OCI-LY1 (cell line): ENCODE results near the gene ZNF512.
"Not testable (repeated sequence)": the region's sequence is repeated elsewhere in the genome, so short reads cannot be mapped to it uniquely, and the experiment has no call there.

Experiments used
- H2AFZ ChIP-seq: fragments of 200-600 bp; sonication (generic), shearing (Covaris generic); 2 replicates; pipeline ENCODE4 v1.6.0; 2014; ENCODE audit warnings: antibody characterized with exemption, mild to moderate bottlenecking, low read length
- H3F3A ChIP-seq: fragments of 200-600 bp; sonication (generic), shearing (Covaris generic); 2 replicates; pipeline ENCODE4 v1.6.0; 2014; ENCODE audit warnings: mild to moderate bottlenecking, antibody characterized with exemption, low read length, moderate library complexity; ENCODE audit not compliant: insufficient read depth
- H3K27ac ChIP-seq: fragments of 200-600 bp; sonication (generic); 2 replicates; pipeline ENCODE4 v1.5.1; 2014; ENCODE audit warnings: low read length, mixed run types, mild to moderate bottlenecking, low read depth; ENCODE audit not compliant: poor library complexity, severe bottlenecking
- H3K27me3 ChIP-seq: fragments of 200-600 bp; sonication (generic); 2 replicates; pipeline ENCODE4 v1.6.0; 2014; ENCODE audit warnings: antibody characterized with exemption, mild to moderate bottlenecking, low read length, moderate library complexity; ENCODE audit not compliant: insufficient read depth
- H3K36me3 ChIP-seq: fragments of 200-600 bp; sonication (generic); 2 replicates; pipeline ENCODE4 v1.6.1; 2014; ENCODE audit warnings: mild to moderate bottlenecking, antibody characterized with exemption, low read length, moderate library complexity, mixed read lengths; ENCODE audit not compliant: insufficient read depth
- H3K4me1 ChIP-seq: fragments of 200-600 bp; sonication (generic); 2 replicates; pipeline ENCODE4 v1.5.1; 2014; ENCODE audit warnings: mild to moderate bottlenecking, low read length, moderate library complexity; ENCODE audit not compliant: insufficient read depth, severe bottlenecking
- H3K4me2 ChIP-seq: fragments of 200-600 bp; sonication (generic), shearing (Covaris generic); 2 replicates; pipeline ENCODE4 v1.6.1; 2014; ENCODE audit warnings: low read length
- H3K4me3 ChIP-seq: fragments of 200-600 bp; sonication (generic); 2 replicates; pipeline ENCODE4 v1.5.1; 2014; ENCODE audit warnings: low read length, low read depth, mild to moderate bottlenecking, mixed read lengths; ENCODE audit not compliant: poor library complexity, severe bottlenecking
- H3K79me2 ChIP-seq: fragments of 200-600 bp; shearing (Covaris generic); 2 replicates; pipeline ENCODE4 v1.6.1; 2016; ENCODE audit warnings: mixed run types, low read length, mixed read lengths; ENCODE audit not compliant: insufficient read depth
- H3K9ac ChIP-seq: fragments of 200-600 bp; sonication (generic), shearing (Covaris generic); 2 replicates; pipeline ENCODE4 v1.6.1; 2014; ENCODE audit warnings: mild to moderate bottlenecking, low read length, mixed read lengths
- H3K9me2 ChIP-seq: fragments of 200-600 bp; sonication (generic), shearing (Covaris generic); 2 replicates; pipeline ENCODE4 v1.6.1; 2014; ENCODE audit warnings: low read depth, mild to moderate bottlenecking, low read length, mixed read lengths
- H3K9me3 ChIP-seq: fragments of 200-600 bp; shearing (Covaris generic); 2 replicates; pipeline ENCODE4 v1.6.1; 2014; ENCODE audit warnings: low read length, mixed read lengths
- H4K20me1 ChIP-seq: fragments of 200-600 bp; sonication (generic), shearing (Covaris generic); 2 replicates; pipeline ENCODE4 v1.6.0; 2016; ENCODE audit warnings: mild to moderate bottlenecking, low read length; ENCODE audit not compliant: insufficient read depth
- CTCF ChIP-seq: fragments of 200-600 bp; sonication (generic), shearing (Covaris generic); IDR thresholded peaks from 2 replicates; pipeline ENCODE4 v1.5.1; 2017; ENCODE audit warnings: mild to moderate bottlenecking, antibody characterized with exemption, low read length, moderate library complexity, mixed read lengths
- EZH2 ChIP-seq: fragments of 200-600 bp; sonication (generic), shearing (Covaris generic); IDR thresholded peaks from 2 replicates; pipeline ENCODE4 v1.8.0; 2017; ENCODE audit warnings: borderline replicate concordance, mixed run types, mild to moderate bottlenecking, antibody characterized with exemption, low read length, moderate library complexity, mixed read lengths

ZNF512 gene

DNA sequence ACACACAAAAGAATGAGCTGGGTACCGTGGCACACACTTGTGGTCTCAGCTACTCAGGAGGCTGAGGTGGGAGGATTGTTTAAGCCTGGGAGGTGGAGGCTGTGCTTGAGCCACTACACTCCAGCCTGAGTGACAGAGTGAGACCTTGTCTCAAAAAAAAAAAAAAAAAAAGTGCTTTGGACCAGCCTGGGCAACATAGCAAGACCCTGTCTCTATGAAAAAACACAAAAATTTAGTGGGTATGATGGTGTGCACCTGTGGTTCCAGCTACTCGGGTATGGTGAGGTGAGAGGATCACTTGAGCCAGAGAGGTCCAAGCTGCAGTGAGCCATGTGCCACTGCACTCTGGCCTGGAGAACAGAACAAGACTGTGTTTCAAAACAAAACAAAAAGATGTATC, 10.4 kb downstream of the ZNF512 start:
- Histone ChIP-seq H4K20me1 (no peaks in the 10 kb centered on the region), H3K9me2 (no peaks in the 10 kb centered on the region), H3K4me1 (no peaks in the 10 kb centered on the region), H3K36me3 (peaks cover 23% of the 10 kb centered on the region), H3K9ac (no peak overlapping the region), H3K27ac (no peak overlapping the region), H2AFZ (no peak overlapping the region), H3K4me3 (no peak overlapping the region), H3F3A (no peaks in the 10 kb centered on the region), H3K79me2 (peaks cover 70% of the 10 kb centered on the region), H3K9me3 (peaks cover 25% of the 10 kb centered on the region), H3K4me2 (no peak overlapping the region), H3K27me3 (no peaks in the 10 kb centered on the region)
- TF ChIP-seq EZH2 (no peak), CTCF (no peak)

- not testable (repeated sequence) for H3K27me3 ChIP-seq, H2AFZ ChIP-seq, H3K9ac ChIP-seq, H3F3A ChIP-seq, H3K27ac ChIP-seq, H4K20me1 ChIP-seq, H3K4me3 ChIP-seq, H3K4me1 ChIP-seq, H3K9me2 ChIP-seq, H3K4me2 ChIP-seq
- peaks cover 61% of the 10 kb centered on the region for H3K79me2 ChIP-seq
- H3K36me3 ChIP-seq, result peaks cover 23% of the 10 kb centered on the region
- peaks cover 25% of the 10 kb centered on the region for H3K9me3 ChIP-seq
These were observed 11.3 kb downstream of the ZNF512 start for GRCh38 chr2:27594020-27594703.

DNA sequence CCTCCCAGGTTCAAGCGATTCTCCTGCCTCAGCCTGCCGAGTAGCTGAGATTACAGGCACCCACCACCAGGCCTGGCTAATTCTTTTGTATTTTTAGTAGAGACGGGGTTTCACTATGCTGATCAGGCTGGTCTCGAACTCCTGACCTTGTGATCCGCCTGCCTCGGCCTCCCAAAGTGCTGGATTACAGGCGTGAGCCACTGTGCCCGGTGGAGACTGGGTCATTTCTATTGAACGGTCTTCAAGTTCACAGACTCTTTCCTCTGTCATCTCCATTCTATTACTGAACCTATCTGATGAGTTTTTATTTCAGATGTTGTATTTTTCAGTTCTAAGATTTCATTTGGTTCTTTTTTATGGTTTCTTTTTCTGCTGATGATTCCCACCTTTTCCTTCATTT, 12.6 kb downstream of the ZNF512 start:
- H4K20me1 ChIP-seq, H3K4me2 ChIP-seq, H2AFZ ChIP-seq, H3K9me2 ChIP-seq, H3K27me3 ChIP-seq, H3K4me1 ChIP-seq, H3K4me3 ChIP-seq, H3K27ac ChIP-seq, H3K9ac ChIP-seq, H3F3A ChIP-seq: not testable (repeated sequence)
- Histone ChIP-seq H3K9me3 (peaks cover 16% of the 10 kb centered on the region), H3K36me3 (peaks cover 34% of the 10 kb centered on the region), H3K79me2 (peaks cover 49% of the 10 kb centered on the region)

GRCh38 chr2:27596627-27597026, 13.8 kb downstream of the ZNF512 start:
- H3K9me3 ChIP-seq, result peaks cover 12% of the 10 kb centered on the region
- TF ChIP-seq EZH2, result no peak
- TF ChIP-seq CTCF, result no peak
- H3K27me3 ChIP-seq, result no peaks in the 10 kb centered on the region
- peaks cover 39% of the 10 kb centered on the region for H3K79me2 ChIP-seq
- no peak overlapping the region for H3K27ac ChIP-seq
- H3F3A ChIP-seq, result no peaks in the 10 kb centered on the region
- H3K4me3 ChIP-seq, result no peak overlapping the region
- H3K9me2 ChIP-seq, result no peaks in the 10 kb centered on the region
- H3K36me3 ChIP-seq, result peaks cover 45% of the 10 kb centered on the region
- no peaks in the 10 kb centered on the region for H4K20me1 ChIP-seq
- no peak overlapping the region for H2AFZ ChIP-seq
- H3K4me1 ChIP-seq, result no peaks in the 10 kb centered on the region
- no peak overlapping the region for H3K4me2 ChIP-seq
- H3K9ac ChIP-seq, result no peak overlapping the region
